RPMI7951 (cell line): ENCODE measurements around the gene SLC22A4. TPM values are rescaled to one million over a fixed set of nuclear protein-coding genes. Genes with fewer than 3 reads are reported as not detected.

ENCODE experiments used
- DNase-seq: peaks from one replicate; pipeline ENCODE4 v3.0.0-alpha.2; 2012; ENCODE audit warnings: low read depth
- total RNA-seq: library from RNA; depleted of rRNA; stranded (reverse); fragments of >200 nt; shearing (Covaris generic); gene quantifications from 2 replicates; pipeline ENCODE4 v1.2.3, GENCODE V29; 2014

The SLC22A4 gene
- total RNA-seq, 1 experiment from 2014 or later, result 6.7 TPM

GRCh38 chr5:132342291-132343180 lies 48.3 kb downstream of the SLC22A4 start:
- DNase-seq, result peak; percentile 5

GRCh38 chr5:132344775-132345514 lies 50.8 kb downstream of the SLC22A4 start:
- DNase-seq, result no peak

DNA sequence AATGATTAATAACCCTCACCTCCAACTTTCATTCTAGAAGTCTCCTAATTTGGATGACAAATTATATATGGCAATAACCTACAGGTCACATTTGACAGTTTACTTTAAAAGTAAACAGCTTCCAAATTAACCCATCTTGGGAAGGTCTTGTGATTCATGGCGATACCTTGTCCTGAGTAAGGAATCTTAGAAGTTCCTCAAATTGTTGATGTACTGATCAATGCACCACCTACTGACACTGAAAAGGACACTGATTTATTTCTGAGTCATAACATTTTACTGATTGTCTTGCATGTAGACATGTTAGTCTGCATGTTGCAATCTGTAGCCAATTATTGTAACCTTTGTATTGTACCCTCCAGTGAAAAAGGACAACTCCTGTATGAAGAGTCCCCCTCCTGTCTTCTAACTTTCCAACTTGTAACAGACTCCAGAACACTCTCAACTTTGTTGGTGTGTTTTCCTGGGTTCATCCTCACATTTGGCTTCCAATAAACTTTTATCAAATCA lies 59.3 kb downstream of the SLC22A4 start:
- DNase-seq, result no peak

GRCh38 chr5:132354381-132355139 lies 60.4 kb downstream of the SLC22A4 start:
- DNase-seq, result no peak

DNA sequence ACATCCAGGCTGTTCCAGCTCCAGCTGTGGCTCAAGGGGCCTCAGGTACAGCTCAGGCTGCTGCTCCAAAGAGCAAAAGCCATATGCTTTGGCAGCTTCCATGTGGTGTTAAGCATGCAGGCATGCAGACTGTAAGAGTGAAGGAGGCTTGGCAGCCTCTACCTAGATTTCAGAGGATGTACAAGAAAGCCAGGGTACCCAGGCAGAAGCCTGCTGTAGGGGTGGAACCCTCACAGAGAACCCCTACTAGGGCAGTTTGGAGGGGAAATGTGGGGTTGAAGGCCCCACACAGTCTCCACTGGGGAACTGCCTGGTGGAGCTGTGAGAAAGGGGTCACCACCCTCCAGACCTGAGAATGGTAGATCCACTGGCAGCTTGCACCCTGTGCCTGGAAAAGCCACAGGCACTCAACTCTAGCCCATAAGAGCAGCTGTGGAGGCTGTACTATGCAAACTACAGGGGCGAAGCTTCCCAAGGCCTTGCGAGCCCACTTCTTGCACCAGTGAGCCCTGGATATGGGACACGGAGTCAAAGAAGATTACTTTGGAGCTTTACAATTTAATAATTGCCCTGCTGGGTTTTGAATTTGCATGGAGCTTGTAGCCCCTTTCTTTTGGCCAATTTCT lies 61.1 kb downstream of the SLC22A4 start:
- no peak for DNase-seq

DNA sequence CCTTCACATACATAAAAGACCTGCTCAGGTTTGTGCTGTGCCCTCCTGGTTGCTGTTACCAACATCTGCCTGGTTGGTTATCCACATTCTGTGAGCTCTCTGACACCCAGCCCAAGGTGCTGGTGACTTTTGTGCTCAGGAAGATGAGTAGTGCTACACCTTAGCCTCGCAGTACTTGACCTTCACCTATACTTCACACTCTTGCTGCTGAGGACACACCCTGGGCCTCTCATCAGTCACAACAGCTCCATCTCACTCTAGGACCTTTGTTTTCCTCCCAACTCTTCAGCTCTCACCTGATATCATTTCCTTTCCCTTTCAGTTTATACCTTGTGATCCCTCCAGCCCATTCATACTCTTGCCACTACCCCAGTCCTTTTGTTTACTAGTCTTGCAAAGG lies 64.6 kb downstream of the SLC22A4 start:
- DNase-seq, result no peak

DNA sequence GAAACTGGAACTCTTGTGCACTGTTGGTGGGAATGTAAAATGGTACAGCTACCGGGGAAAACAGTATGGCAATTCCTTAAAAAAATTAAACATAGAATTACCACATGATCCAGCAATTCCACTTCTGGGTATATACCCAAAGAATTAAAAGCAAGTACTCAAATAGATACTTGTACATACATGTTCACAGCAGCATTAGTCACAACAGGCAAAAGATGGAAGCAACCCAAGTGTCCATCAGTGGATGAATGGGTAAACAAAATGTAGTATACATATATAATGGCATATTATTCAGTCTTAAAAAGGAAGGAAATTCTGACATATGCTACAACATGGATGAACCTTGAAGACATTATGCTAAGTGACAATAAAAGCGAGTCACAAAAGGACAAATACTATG lies 67.9 kb downstream of the SLC22A4 start:
- no peak for DNase-seq

- DNase-seq, result peak; percentile 84
Observed at GRCh38 chr5:132363431-132364112, 69.4 kb downstream of the SLC22A4 start.

GRCh38 chr5:132364319-132364718 lies 70.1 kb downstream of the SLC22A4 start:
- DNase-seq, result peak; percentile 51

DNA sequence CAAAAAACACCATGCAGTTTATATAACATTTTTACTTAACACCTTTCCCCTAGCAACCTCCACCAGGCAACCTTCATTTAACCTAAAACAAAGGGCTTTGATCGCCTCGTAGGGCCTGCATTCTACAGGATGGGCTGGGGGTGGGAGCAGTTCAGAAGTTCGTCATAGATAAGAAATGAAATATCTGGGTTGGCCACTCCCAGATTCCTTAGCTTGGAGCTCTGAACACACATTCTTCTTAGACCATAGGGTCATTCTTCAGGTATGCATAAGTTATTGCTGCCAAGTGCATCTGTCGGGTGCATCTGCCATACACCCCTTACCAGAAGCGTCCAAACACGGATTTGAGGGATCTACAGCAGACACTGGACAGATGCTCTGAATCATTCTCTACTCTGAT lies 71.0 kb downstream of the SLC22A4 start:
- peak; percentile 31 for DNase-seq

GRCh38 chr5:132368186-132368585 lies 74.0 kb downstream of the SLC22A4 start:
- DNase-seq, result no peak

DNA sequence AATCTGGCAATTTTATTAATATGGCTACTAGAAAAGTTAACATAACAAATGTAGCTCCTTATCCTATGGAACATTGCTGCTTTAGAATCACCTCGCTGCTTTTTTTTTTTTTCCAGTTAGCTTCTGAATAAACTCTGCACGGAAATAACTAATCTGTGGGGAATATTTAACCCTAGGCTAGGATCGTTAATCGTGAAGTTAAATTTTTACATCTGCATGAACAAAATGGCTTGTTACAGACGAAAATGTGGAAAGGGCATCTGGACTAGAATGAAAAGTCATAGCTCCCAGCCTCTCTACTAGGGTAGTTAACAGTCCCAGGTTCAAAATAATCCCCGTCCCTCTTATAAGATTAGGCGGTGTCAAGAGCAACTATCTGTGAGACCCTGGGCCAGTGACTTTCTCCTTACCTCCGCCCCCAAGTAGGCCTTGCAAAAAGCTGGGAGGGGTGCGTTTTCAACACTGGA lies 74.8 kb downstream of the SLC22A4 start:
- DNase-seq, result no peak

DNA sequence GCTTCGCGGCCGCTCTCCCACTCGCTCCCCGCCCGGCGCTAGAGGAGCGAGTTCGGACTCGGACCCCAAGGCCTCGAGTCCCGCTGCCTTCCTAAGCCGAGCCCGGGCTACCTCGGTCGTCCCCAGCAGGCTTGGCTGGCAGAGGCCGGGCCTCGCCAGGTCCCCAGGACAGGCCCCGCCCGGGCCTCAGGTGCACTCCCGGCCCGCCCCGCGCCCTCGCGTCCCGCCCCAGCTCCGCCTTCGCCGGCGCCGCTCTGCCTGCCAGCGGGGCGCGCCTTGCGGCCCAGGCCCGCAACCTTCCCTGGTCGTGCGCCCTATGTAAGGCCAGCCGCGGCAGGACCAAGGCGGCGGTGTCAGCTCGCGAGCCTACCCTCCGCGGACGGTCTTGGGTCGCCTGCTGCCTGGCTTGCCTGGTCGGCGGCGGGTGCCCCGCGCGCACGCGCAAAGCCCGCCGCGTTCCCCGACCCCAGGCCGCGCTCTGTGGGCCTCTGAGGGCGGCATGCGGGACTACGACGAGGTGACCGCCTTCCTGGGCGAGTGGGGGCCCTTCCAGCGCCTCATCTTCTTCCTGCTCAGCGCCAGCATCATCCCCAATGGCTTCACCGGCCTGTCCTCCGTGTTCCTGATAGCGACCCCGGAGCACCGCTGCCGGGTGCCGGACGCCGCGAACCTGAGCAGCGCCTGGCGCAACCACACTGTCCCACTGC lies 75.4 kb downstream of the SLC22A4 start, which contains the start of gene SLC22A5:
TSS of gene SLC22A5 (plus strand) at position 237 of the 707 bp plus-strand sequence. CDS start at position 500, 263 bp downstream.
- DNase-seq, result peak; percentile 42

- DNase-seq, result no peak
Observed at GRCh38 chr5:132370181-132370970, 76.2 kb downstream of the SLC22A4 start.

GRCh38 chr5:132370971-132371602 lies 76.9 kb downstream of the SLC22A4 start:
- no peak for DNase-seq

GRCh38 chr5:132371603-132371994 lies 77.4 kb downstream of the SLC22A4 start:
- DNase-seq, result no peak

GRCh38 chr5:132372127-132372526 lies 77.9 kb downstream of the SLC22A4 start:
- DNase-seq, result no peak

- DNase-seq, result no peak
Observed at GRCh38 chr5:132372542-132372941, 78.3 kb downstream of the SLC22A4 start.

GRCh38 chr5:132375957-132376356 lies 81.8 kb downstream of the SLC22A4 start:
- no peak for DNase-seq
